DND-41 (cell line): ENCODE results near the gene KCNMB1.
A peak's percentile ranks its signal among the peaks of the same experiment; 100 is the strongest.

Experiments used
- ATAC-seq: fragments of 200-7000 bp; cut with Tn5 transposase; 3 replicates; pipeline ENCODE4 v1.9.1; 2021; ENCODE audit warnings: low read depth; ENCODE audit not compliant: insufficient read depth
- DNase-seq: peaks from one replicate; pipeline ENCODE4 v3.0.0-alpha.2; 2020
- H2AFZ ChIP-seq: 2 replicates; pipeline ENCODE4 v1.6.0; 2012; ENCODE audit warnings: low read depth, low read length
- H3K27ac ChIP-seq: 2 replicates; pipeline ENCODE4 v1.5.1; 2012; ENCODE audit warnings: low read length, inconsistent platforms
- H3K27me3 ChIP-seq: fragments of 200-600 bp; sonication (generic); 2 replicates; pipeline ENCODE4 v1.6.0; 2012; ENCODE audit warnings: low read length, mild to moderate bottlenecking, inconsistent platforms; ENCODE audit not compliant: insufficient read depth, poor library complexity
- H3K36me3 ChIP-seq: 2 replicates; pipeline ENCODE4 v1.5.1; 2012; ENCODE audit warnings: low read length, inconsistent platforms; ENCODE audit not compliant: insufficient read depth
- H3K4me1 ChIP-seq: 2 replicates; pipeline ENCODE4 v1.5.1; 2012; ENCODE audit warnings: mild to moderate bottlenecking, low read length; ENCODE audit not compliant: insufficient read depth
- H3K4me2 ChIP-seq: 2 replicates; pipeline ENCODE4 v1.6.0; 2012; ENCODE audit warnings: mild to moderate bottlenecking, moderate library complexity, low read length, inconsistent platforms; ENCODE audit not compliant: insufficient read depth
- H3K4me3 ChIP-seq, 2 experiments: fragments of 200-600 bp in 1 of 2; shearing (Covaris generic) in 1 of 2; 2 replicates each; pipeline ENCODE4 v1.5.1; 2012 to 2016; ENCODE audit warnings: inconsistent platforms in 2 of 2, low read length in 2 of 2, mild to moderate bottlenecking in 2 of 2, low read depth in 1 of 2, moderate library complexity in 1 of 2
- H3K79me2 ChIP-seq: 2 replicates; pipeline ENCODE4 v1.6.0; 2012; ENCODE audit warnings: low read length, inconsistent platforms; ENCODE audit not compliant: insufficient read depth
- H3K9ac ChIP-seq: 2 replicates; pipeline ENCODE4 v1.6.0; 2012; ENCODE audit warnings: low read depth, mild to moderate bottlenecking, inconsistent platforms, low read length, moderate library complexity
- H3K9me3 ChIP-seq: 2 replicates; pipeline ENCODE4 v1.5.1; 2012; ENCODE audit warnings: low read length, moderate library complexity, mild to moderate bottlenecking, inconsistent platforms; ENCODE audit not compliant: insufficient read depth, severe bottlenecking
- H4K20me1 ChIP-seq: 2 replicates; pipeline ENCODE4 v1.6.0; 2012; ENCODE audit warnings: low read length; ENCODE audit not compliant: insufficient read depth
- CTCF ChIP-seq: IDR thresholded peaks from 2 replicates; pipeline ENCODE4 v1.5.1; 2012; ENCODE audit warnings: borderline replicate concordance, low read length, moderate library complexity, mild to moderate bottlenecking; ENCODE audit not compliant: poor library complexity, severe bottlenecking; ENCODE audit errors: extremely low read depth
- EZH2 ChIP-seq: IDR thresholded peaks from 3 replicates; pipeline ENCODE4 v1.6.1; 2012; ENCODE audit warnings: borderline replicate concordance, low read depth, mild to moderate bottlenecking, moderate library complexity, low read length, inconsistent platforms; ENCODE audit not compliant: severe bottlenecking

Gene KCNMB1

GRCh38 chr5:170404398-170404797 is 15.2 kb upstream of the KCNMB1 start:
- no peak for ATAC-seq
- no peaks in the 10 kb centered on the region for H4K20me1 ChIP-seq
- no peak for TF ChIP-seq EZH2
- TF ChIP-seq CTCF = no peak
- H2AFZ ChIP-seq = no peak overlapping the region
- no peak overlapping the region for H3K4me2 ChIP-seq
- H3K36me3 ChIP-seq = no peaks in the 10 kb centered on the region
- DNase-seq = no peak
- H3K4me1 ChIP-seq = no peaks in the 10 kb centered on the region
- peaks cover 13% of the 10 kb centered on the region for H3K27me3 ChIP-seq
- H3K9ac ChIP-seq = no peak overlapping the region
- H3K27ac ChIP-seq = no peak overlapping the region
- no peaks in the 10 kb centered on the region for H3K9me3 ChIP-seq
- H3K4me3 ChIP-seq = no peak overlapping the region
- H3K79me2 ChIP-seq = no peaks in the 10 kb centered on the region

- Histone ChIP-seq H3K27me3 (peaks cover 18% of the 10 kb centered on the region), H3K4me3 (no peak overlapping the region), H3K9ac (no peak overlapping the region), H4K20me1 (no peaks in the 10 kb centered on the region), H3K4me1 (no peaks in the 10 kb centered on the region), H3K9me3 (no peaks in the 10 kb centered on the region), H3K79me2 (no peaks in the 10 kb centered on the region), H3K36me3 (no peaks in the 10 kb centered on the region), H2AFZ (no peak overlapping the region), H3K27ac (no peak overlapping the region), H3K4me2 (no peak overlapping the region)
- TF ChIP-seq EZH2 = no peak
- peak; percentile 30 for TF ChIP-seq CTCF
- DNase-seq (no peak), ATAC-seq (peak; percentile 40)
These were observed 14.5 kb upstream of the KCNMB1 start for GRCh38 chr5:170403675-170404074.

GRCh38 chr5:170402508-170402907 is 13.3 kb upstream of the KCNMB1 start:
- H3K36me3 ChIP-seq = no peaks in the 10 kb centered on the region
- no peak for TF ChIP-seq EZH2
- no peak for TF ChIP-seq CTCF
- H3K4me1 ChIP-seq = no peaks in the 10 kb centered on the region
- peaks cover 20% of the 10 kb centered on the region for H3K27me3 ChIP-seq
- no peak overlapping the region for H3K9ac ChIP-seq
- H3K4me2 ChIP-seq = no peak overlapping the region
- H3K9me3 ChIP-seq = no peaks in the 10 kb centered on the region
- H3K79me2 ChIP-seq = no peaks in the 10 kb centered on the region
- no peaks in the 10 kb centered on the region for H4K20me1 ChIP-seq
- H2AFZ ChIP-seq = no peak overlapping the region
- H3K27ac ChIP-seq = no peak overlapping the region
- no peak overlapping the region for H3K4me3 ChIP-seq
- ATAC-seq (no peak), DNase-seq (no peak)

- no peak for ATAC-seq
- H3K4me3 ChIP-seq = no peak overlapping the region
- DNase-seq = no peak
- H2AFZ ChIP-seq = no peak overlapping the region
- no peak overlapping the region for H3K9ac ChIP-seq
- H3K36me3 ChIP-seq = no peaks in the 10 kb centered on the region
- peaks cover 24% of the 10 kb centered on the region for H3K27me3 ChIP-seq
- H3K4me2 ChIP-seq = no peak overlapping the region
- no peaks in the 10 kb centered on the region for H3K79me2 ChIP-seq
- no peaks in the 10 kb centered on the region for H4K20me1 ChIP-seq
- H3K27ac ChIP-seq = no peak overlapping the region
- no peaks in the 10 kb centered on the region for H3K9me3 ChIP-seq
- no peaks in the 10 kb centered on the region for H3K4me1 ChIP-seq
- no peak for TF ChIP-seq EZH2
- no peak for TF ChIP-seq CTCF
These were observed 7.9 kb upstream of the KCNMB1 start for GRCh38 chr5:170397059-170397458.
